K562 (cell line): ENCODE data around the gene RNASE7. TPM values are rescaled to one million over a fixed set of nuclear protein-coding genes. Genes with fewer than 3 reads are reported as not detected.

ENCODE experiments used
- KAT2B ChIP-seq: IDR thresholded peaks from one replicate; pipeline ENCODE4 v1.6.1; 2012; ENCODE audit warnings: low read depth, mild to moderate bottlenecking, control low read depth, inconsistent platforms, low read length, moderate library complexity
- L3MBTL2 ChIP-seq: fragments of 450-650 bp; IDR thresholded peaks from 2 replicates; pipeline ENCODE4 v1.6.1; 2016; ENCODE audit warnings: mild to moderate bottlenecking, moderate library complexity
- MAZ ChIP-seq, 2 experiments: fragments of 450-650 bp in 1 of 2; sonication (generic) in 1 of 2; formaldehyde crosslinking; IDR thresholded peaks in 1 of 2; conservative IDR thresholded peaks in 1 of 2; 2 replicates each; pipeline versions ENCODE4 v1.4.0 to v1.5.0; 2020; ENCODE audit warnings: mild to moderate bottlenecking in 1 of 2, missing genetic modification reagents in 1 of 2
- NCOA1 ChIP-seq: fragments of 450-650 bp; IDR thresholded peaks from 2 replicates; pipeline ENCODE4 v1.6.1; 2016; ENCODE audit warnings: low read depth
- NFIC ChIP-seq: fragments of 450-650 bp; IDR thresholded peaks from 2 replicates; pipeline ENCODE4 v1.6.1; 2017; ENCODE audit warnings: mild to moderate bottlenecking, inconsistent platforms
- PHF8 ChIP-seq: fragments of 200-600 bp; sonication (generic); IDR thresholded peaks from 2 replicates; pipeline ENCODE4 v1.6.1; 2012; ENCODE audit warnings: mixed run types, mild to moderate bottlenecking, inconsistent platforms, low read length, moderate library complexity, borderline replicate concordance
- POLR2A ChIP-seq: fragments of 450-650 bp; conservative IDR thresholded peaks from 2 replicates; pipeline ENCODE4 v1.6.1; 2016
- POLR2G ChIP-seq: fragments of 200-400 bp; formaldehyde crosslinking; IDR thresholded peaks from 2 replicates; pipeline ENCODE4 v1.6.1; 2017; ENCODE audit warnings: low read depth, mild to moderate bottlenecking, antibody characterized with exemption, low read length, moderate library complexity
- PREB ChIP-seq: sonication (generic); formaldehyde crosslinking; IDR thresholded peaks from 2 replicates; pipeline ENCODE4 v1.8.1; 2023; ENCODE audit warnings: mild to moderate bottlenecking, missing genetic modification reagents
- SAP30 ChIP-seq: fragments of 200-600 bp; sonication (generic); IDR thresholded peaks from 2 replicates; pipeline ENCODE4 v1.6.1; 2012; ENCODE audit warnings: borderline replicate concordance, low read depth, mild to moderate bottlenecking, moderate library complexity, low read length, control low read depth, inconsistent platforms; ENCODE audit not compliant: insufficient read depth, poor library complexity, severe bottlenecking
- SRSF7 ChIP-seq: fragments of 200-400 bp; formaldehyde crosslinking; optimal IDR thresholded peaks from 2 replicates; pipeline ENCODE3; 2017; ENCODE audit warnings: mild to moderate bottlenecking, low read depth, low read length
- TARDBP ChIP-seq: fragments of 450-650 bp; IDR thresholded peaks from 2 replicates; pipeline ENCODE4 v1.6.1; 2016
- TFAP4 ChIP-seq: sonication (generic); formaldehyde crosslinking; IDR thresholded peaks from 2 replicates; pipeline ENCODE4 v1.8.0; 2022; ENCODE audit warnings: missing genetic modification reagents, mild to moderate bottlenecking, moderate library complexity, borderline replicate concordance
- ZBTB40 ChIP-seq, 2 experiments: fragments of 450-650 bp in 1 of 2; sonication (generic) in 1 of 2; formaldehyde crosslinking in 1 of 2; IDR thresholded peaks; 2 replicates each; pipeline versions ENCODE4 v1.7.1 to v1.9.0; 2016 to 2022; ENCODE audit warnings: inconsistent platforms in 1 of 2, mild to moderate bottlenecking in 1 of 2, missing genetic modification reagents in 1 of 2
- ZFP36 ChIP-seq: fragments of 150-350 bp; IDR thresholded peaks from 2 replicates; pipeline ENCODE4 v1.6.1; 2018; ENCODE audit warnings: low read length, low read depth; ENCODE audit not compliant: partially characterized antibody
- ZNF347 ChIP-seq: fragments of 450-650 bp; formaldehyde crosslinking; IDR thresholded peaks from 2 replicates; pipeline ENCODE4 v1.4.0; 2020; ENCODE audit warnings: low read depth, mild to moderate bottlenecking, moderate library complexity
- polyA plus RNA-seq, 8 experiments: library from polyadenylated mRNA; depleted of rRNA in 4 of 8; stranded (reverse) in 5 of 8; unstranded in 3 of 8; fragments of >200 nt; fragmentation: Nextera tagmentation in 2 of 8; fragmentation: Illumina TruSeq in 1 of 8; extraction: Ambion mirVana in 2 of 8; extraction: Trizol in 1 of 8; gene quantifications; 2 replicates each; pipeline versions ENCODE4 v1.2.1 to v1.2.3, GENCODE V29; 2011 to 2014; ENCODE audit warnings: inconsistent platforms in 1 of 8, missing spikeins in 1 of 8
- total RNA-seq, 7 experiments: library from RNA; depleted of rRNA in 6 of 7; stranded (reverse); fragments of >200 nt in 6 of 7; fragmentation: Illumina TruSeq in 2 of 7; extraction: Trizol in 2 of 7; gene quantifications; 2 replicates each; pipeline versions ENCODE4 v1.2.1 to v1.2.3, GENCODE V29; 2011 to 2021; ENCODE audit warnings: low replicate concordance in 1 of 7

The RNASE7 gene
- total and polyA plus RNA-seq, 9 of the 15 experiments (the other 6 are each of a cell fraction or from before 2014, with no cell fraction given) = not detected

- TF ChIP-seq POLR2G (peak; percentile 87), MAZ (CRISPR knock-in tag; conservative IDR thresholded peaks at IDR 0.05 in 1 of 2, IDR thresholded peaks at IDR 0.05 in 1 of 2) (peak; percentile 15 to 55; a peak in 2 of 4 replicates), ZBTB40 (IDR thresholded peaks at IDR 0.05) (peak; percentile 44; the same call in 1 of the 2 replicates), ZBTB40 (CRISPR knock-in tag; IDR thresholded peaks at IDR 0.05) (no peak), SRSF7 (peak; percentile 35), PREB (CRISPR knock-in tag) (no peak), PHF8 (peak; percentile 75; the same call in 1 of the 2 replicates), NCOA1 (no peak), KAT2B (no peak), SAP30 (peak; percentile 38), NFIC (peak; percentile 20; the same call in 1 of the 2 replicates), L3MBTL2 (peak; percentile 42; the same call in 1 of the 2 replicates), TFAP4 (0 out of 2 replicates have a peak, but pooled peaks have one; percentile 32), POLR2A (peak; percentile 65), TARDBP (no peak), ZFP36 (no peak), ZNF347 (no peak)
Measured at GRCh38 chr14:21024585-21025370, 17.4 kb upstream of the RNASE7 start, which contains the start of gene NDRG2 (continued).
